Spleen (tissue), 11 donors: Measurements from ENCODE around the gene CUBN. TPM values are rescaled to one million over a fixed set of nuclear protein-coding genes. Genes with fewer than 3 reads are reported as not detected.

Experiments used
- DNase-seq: peaks from one replicate; pipeline ENCODE4 v3.0.0-alpha.2; 2020
- H3K27ac ChIP-seq, 8 donors: fragments of 200-600 bp; sonication (generic) in 7 of 8; 1 replicate in 4 of 8; 2 replicates in 4 of 8; pipeline versions ENCODE4 v1.5.0 to v1.8.0; 2016 to 2021; ENCODE audit warnings: inconsistent platforms in 4 of 8, mild to moderate bottlenecking in 4 of 8, moderate library complexity in 1 of 8
- H3K27me3 ChIP-seq, 7 donors: fragments of 200-600 bp; sonication (generic) in 6 of 7; replicated peaks in 1 of 7; 1 replicate in 4 of 7; 2 replicates in 3 of 7; pipeline versions ENCODE4 v1.5.0 to v1.8.0; 2016 to 2021; ENCODE audit warnings: inconsistent platforms in 3 of 7, mild to moderate bottlenecking in 1 of 7
- H3K36me3 ChIP-seq, 6 donors: fragments of 200-600 bp; sonication (generic) in 5 of 6; 1 replicate in 4 of 6; 2 replicates in 2 of 6; pipeline versions ENCODE4 v1.5.0 to v1.8.0; 2016 to 2021; ENCODE audit warnings: inconsistent platforms in 2 of 6
- H3K4me1 ChIP-seq, 6 donors: fragments of 200-600 bp; sonication (generic) in 5 of 6; 1 replicate in 3 of 6; 2 replicates in 3 of 6; pipeline versions ENCODE4 v1.5.0 to v1.8.0; 2016 to 2021; ENCODE audit warnings: inconsistent platforms in 3 of 6
- H3K4me3 ChIP-seq, 8 donors: fragments of 200-600 bp; sonication (generic) in 7 of 8; 1 replicate in 4 of 8; 2 replicates in 4 of 8; pipeline versions ENCODE4 v1.5.0 to v1.8.0; 2016 to 2021; ENCODE audit warnings: inconsistent platforms in 4 of 8, mild to moderate bottlenecking in 4 of 8, moderate library complexity in 2 of 8
- H3K9me3 ChIP-seq, 8 donors: fragments of 200-600 bp; sonication (generic) in 7 of 8; 1 replicate in 4 of 8; 2 replicates in 4 of 8; pipeline versions ENCODE4 v1.5.0 to v1.8.0; 2016 to 2021; ENCODE audit warnings: inconsistent platforms in 4 of 8
- CTCF ChIP-seq, 11 experiments: fragments of 200-600 bp in 7 of 11; fragments of 450-650 bp in 4 of 11; sonication (generic) in 4 of 11; IDR thresholded peaks in 8 of 11; conservative IDR thresholded peaks in 3 of 11; 1 replicate in 7 of 11; 2 replicates in 4 of 11; pipeline versions ENCODE4 v1.4.0 to v1.8.0; 2016 to 2021; ENCODE audit warnings: antibody characterized with exemption in 11 of 11, inconsistent platforms in 4 of 11, mild to moderate bottlenecking in 1 of 11
- POLR2A ChIP-seq, 3 donors: fragments of 450-650 bp; IDR thresholded peaks; one replicate each; pipeline ENCODE4 v1.5.1; 2017; ENCODE audit warnings: antibody characterized with exemption in 3 of 3, mild to moderate bottlenecking in 1 of 3
- POLR2AphosphoS5 ChIP-seq, 3 donors: sonication (generic); formaldehyde crosslinking; IDR thresholded peaks; one replicate each; pipeline ENCODE4 v1.5.1; 2017; ENCODE audit warnings: antibody characterized with exemption in 3 of 3
- WGBS, 5 donors: extraction: QIAGEN DNeasy Blood & Tissue Kit in 3 of 5; methylation state at CpG; one replicate each; pipeline versions ENCODE4 v1.1.5 to v1.1.7; 2013 to 2018; 5-methylcytosine and 5-hydroxymethylcytosine counted together
- intact Hi-C: fragments of 100-400 bp; cut with DNase I; formaldehyde crosslinking; loops from one replicate; pipeline ENCODE4 v1.15.0; 2023; ENCODE audit warnings: low total_unique reads
- polyA plus RNA-seq, 3 donors: library from polyadenylated mRNA; stranded (reverse); fragments of 200-250 nt; gene quantifications; one replicate each; pipeline ENCODE4 v1.2.1, GENCODE V29; 2013
- total RNA-seq, 7 donors: library from RNA; depleted of rRNA in 3 of 7; stranded (reverse); fragments of >200 nt in 3 of 7; fragmentation: NEBNext Ultra II Directional in 4 of 7; extraction: Animal tissue kit (Norgen Biotek cat#: 25700) in 4 of 7; gene quantifications; one replicate each; pipeline versions ENCODE4 v1.1.0 to v1.2.1, GENCODE V29; 2016 to 2021
- donor health status: healthy with polysubstance abuse.
- donor health status: DM: no; HTN: no; CAD: no; lungs with moderate emphysema.
- donor health status: DM: no; HTN: no; CAD: no.
- donor health status: Bipolar disorder and iron deficiency.
- donor health status: healthy.
- donor health status: DM: no; HTN: no; CAD: no.
- donor health status: DM: yes; HTN: yes; CAD: no.

Gene CUBN
- total and polyA plus RNA-seq, 10 donors, result 0.24 to 12.1 (median 5.4) TPM

GRCh38 chr10:17064435-17064834, 65.2 kb downstream of the CUBN start:
- Histone ChIP-seq H3K27ac (no peak overlapping the region), H3K36me3 (no peaks in the 10 kb centered on the region), H3K9me3 (no peaks in the 10 kb centered on the region), H3K4me3 (no peak overlapping the region), H3K4me1 (peaks cover 0 to 5% (median 0%) of the 10 kb centered on the region in 6 donors), H3K27me3 (no peaks in the 10 kb centered on the region)
- TF ChIP-seq CTCF (IDR thresholded peaks at IDR 0.05 in 8 of 11, conservative IDR thresholded peaks at IDR 0.05 in 3 of 11), result no peak
- TF ChIP-seq POLR2AphosphoS5 (IDR thresholded peaks at IDR 0.05), result no peak
- TF ChIP-seq POLR2A (IDR thresholded peaks at IDR 0.05), result no peak
- DNase-seq, result no peak
- 87 to 93% (median 92%) methylated on average over 2 of the region's 2 CpGs for WGBS, 5 donors
- intact Hi-C loops, result no loop called here

- no peaks in the 10 kb centered on the region for H3K27me3 ChIP-seq
- intact Hi-C loops, result no loop called here
- H3K36me3 ChIP-seq, result no peaks in the 10 kb centered on the region
- DNase-seq, result no peak
- H3K27ac ChIP-seq, result no peak overlapping the region
- TF ChIP-seq POLR2A (IDR thresholded peaks at IDR 0.05), result no peak
- TF ChIP-seq CTCF (IDR thresholded peaks at IDR 0.05 in 8 of 11, conservative IDR thresholded peaks at IDR 0.05 in 3 of 11), result no peak
- no peak for TF ChIP-seq POLR2AphosphoS5 (IDR thresholded peaks at IDR 0.05)
- H3K4me3 ChIP-seq, result no peak overlapping the region
- 86 to 95% (median 90%) methylated on average over 5 to 6 of the region's 6 CpGs for WGBS, 5 donors
- H3K4me1 ChIP-seq, result peaks cover 0 to 5% (median 0%) of the 10 kb centered on the region in 6 donors
- H3K9me3 ChIP-seq, result no peaks in the 10 kb centered on the region
These were observed 66.6 kb downstream of the CUBN start for GRCh38 chr10:17062955-17063484.

DNA sequence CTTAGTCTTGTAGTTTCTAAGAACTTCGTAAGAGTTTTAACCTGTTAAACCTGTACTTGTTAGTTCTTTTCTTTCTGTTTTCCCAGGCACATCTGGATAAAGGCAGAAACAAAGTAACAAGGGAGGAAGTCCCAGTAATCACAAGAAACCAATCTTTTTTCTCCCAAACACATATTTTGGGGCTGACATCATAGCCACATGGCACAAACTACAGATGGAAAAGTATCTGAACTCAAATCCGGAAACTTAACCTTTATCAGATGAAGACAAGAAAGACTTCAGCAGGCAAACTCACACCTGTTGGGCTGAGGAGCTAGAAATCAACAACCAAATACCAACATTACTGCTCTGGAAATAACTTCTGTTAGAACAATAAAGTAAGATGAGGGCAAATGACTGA, 67.1 kb downstream of the CUBN start:
- Histone ChIP-seq H3K9me3 (no peaks in the 10 kb centered on the region), H3K27ac (no peak overlapping the region), H3K36me3 (no peaks in the 10 kb centered on the region), H3K27me3 (no peaks in the 10 kb centered on the region), H3K4me1 (peaks cover 0 to 3% (median 0%) of the 10 kb centered on the region in 6 donors), H3K4me3 (no peak overlapping the region)
- WGBS, 5 donors, result 58 to 84% (median 76%) methylated on average over 2 of the region's 2 CpGs
- TF ChIP-seq POLR2A (IDR thresholded peaks at IDR 0.05) (no peak), POLR2AphosphoS5 (IDR thresholded peaks at IDR 0.05) (no peak), CTCF (IDR thresholded peaks at IDR 0.05 in 8 of 11, conservative IDR thresholded peaks at IDR 0.05 in 3 of 11) (no peak)
- no peak for DNase-seq
- intact Hi-C loops, result no loop called here

DNA sequence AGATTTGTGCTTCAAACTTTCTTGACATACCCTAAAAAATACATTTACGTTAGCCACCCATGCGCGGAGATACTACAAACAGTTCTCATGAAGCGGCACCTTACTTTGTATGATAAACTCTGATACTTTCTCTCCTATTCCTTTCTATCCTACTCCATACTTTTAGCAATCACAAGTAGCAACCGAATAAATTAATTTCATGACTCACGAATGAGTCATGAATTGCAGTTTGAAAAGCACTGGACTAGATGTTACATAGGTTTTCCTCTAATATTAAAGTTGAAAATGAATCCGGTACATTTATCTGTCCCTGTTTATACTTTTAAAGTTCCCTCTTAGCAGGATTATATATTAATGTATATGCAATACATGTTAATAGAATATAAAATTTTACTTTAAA, 67.6 kb downstream of the CUBN start:
- intact Hi-C loops, result no loop called here
- no peaks in the 10 kb centered on the region for H3K27me3 ChIP-seq
- H3K4me3 ChIP-seq, result no peak overlapping the region
- H3K4me1 ChIP-seq, result no peaks in the 10 kb centered on the region
- no peaks in the 10 kb centered on the region for H3K9me3 ChIP-seq
- H3K36me3 ChIP-seq, result no peaks in the 10 kb centered on the region
- TF ChIP-seq CTCF (IDR thresholded peaks at IDR 0.05 in 8 of 11, conservative IDR thresholded peaks at IDR 0.05 in 3 of 11), result no peak
- TF ChIP-seq POLR2A (IDR thresholded peaks at IDR 0.05), result no peak
- TF ChIP-seq POLR2AphosphoS5 (IDR thresholded peaks at IDR 0.05), result no peak
- DNase-seq, result no peak
- H3K27ac ChIP-seq, result no peak overlapping the region
- WGBS, 5 donors, result 90 to 97% (median 94%) methylated on average over 7 of the region's 7 CpGs
